K562 (cell line): ENCODE measurements around the gene EXOC3L2. TPM values are rescaled to one million over a fixed set of nuclear protein-coding genes. Genes with fewer than 3 reads are reported as not detected.
A peak's percentile ranks its signal among the peaks of the same experiment; 100 is the strongest.

Experiments used
- ARID2 ChIP-seq: fragments of 450-650 bp; IDR thresholded peaks from 2 replicates; pipeline ENCODE4 v1.6.1; 2017; ENCODE audit warnings: antibody characterized with exemption, mild to moderate bottlenecking
- CBFA2T2 ChIP-seq: fragments of 450-650 bp; conservative IDR thresholded peaks from 2 replicates; pipeline ENCODE4 v1.6.1; 2017; ENCODE audit warnings: mild to moderate bottlenecking
- CTBP1 ChIP-seq: fragments of 450-650 bp; IDR thresholded peaks from 2 replicates; pipeline ENCODE4 v1.6.1; 2016; ENCODE audit warnings: borderline replicate concordance
- FOXK2 ChIP-seq, 2 experiments: fragments of 450-650 bp; IDR thresholded peaks in 1 of 2; conservative IDR thresholded peaks in 1 of 2; 2 replicates each; pipeline ENCODE4 v1.6.1; 2016; ENCODE audit warnings: low read depth in 2 of 2, mild to moderate bottlenecking in 1 of 2
- HES1 ChIP-seq: fragments of 450-650 bp; IDR thresholded peaks from 2 replicates; pipeline ENCODE4 v1.6.1; 2016; ENCODE audit warnings: low read depth, mild to moderate bottlenecking, moderate library complexity
- MEIS2 ChIP-seq: fragments of 450-650 bp; IDR thresholded peaks from 2 replicates; pipeline ENCODE4 v1.6.1; 2014; ENCODE audit warnings: mild to moderate bottlenecking; ENCODE audit not compliant: partially characterized antibody
- MTF1 ChIP-seq: fragments of 250-450 bp; sonication (Bioruptor Pico); IDR thresholded peaks from 2 replicates; pipeline ENCODE4 v1.9.0; 2021; ENCODE audit warnings: moderate library complexity, mild to moderate bottlenecking, inconsistent platforms, borderline replicate concordance
- NR2C1 ChIP-seq, 2 experiments: fragments of 450-650 bp; IDR thresholded peaks; 2 replicates each; pipeline ENCODE4 v1.6.1; 2017; ENCODE audit warnings: mild to moderate bottlenecking in 2 of 2, antibody characterized with exemption in 1 of 2, inconsistent platforms in 1 of 2, missing compliant biosample characterization in 1 of 2, missing genetic modification characterization in 1 of 2
- NR2F6 ChIP-seq: fragments of 450-650 bp; formaldehyde crosslinking; IDR thresholded peaks from 2 replicates; pipeline ENCODE4 v1.4.0; 2020; ENCODE audit warnings: mild to moderate bottlenecking
- PML ChIP-seq: IDR thresholded peaks from 2 replicates; pipeline ENCODE4 v1.6.1; 2012; ENCODE audit warnings: low read length, inconsistent platforms
- PRDM10 ChIP-seq: fragments of 450-650 bp; IDR thresholded peaks from 2 replicates; pipeline ENCODE4 v1.6.1; 2018; ENCODE audit not compliant: partially characterized antibody
- RCOR1 ChIP-seq, 2 experiments: IDR thresholded peaks; 2 replicates each; pipeline ENCODE4 v1.6.1; 2012; ENCODE audit warnings: low read depth in 2 of 2, low read length in 2 of 2, borderline replicate concordance in 1 of 2, improper control_type of control experiment in 1 of 2
- SMARCB1 ChIP-seq: IDR thresholded peaks from 2 replicates; pipeline ENCODE4 v1.6.1; 2011; ENCODE audit warnings: improper control_type of control experiment, low read depth; ENCODE audit not compliant: insufficient read length
- SRF ChIP-seq, 2 experiments: fragments of 250-450, 450-650 bp in 1 of 2; sonication (Bioruptor Pico) in 1 of 2; sonication (generic) in 1 of 2; formaldehyde crosslinking; IDR thresholded peaks; 2 replicates each; pipeline versions ENCODE4 v1.5.0 to v1.5.1; 2020 to 2022; ENCODE audit warnings: mild to moderate bottlenecking in 1 of 2, missing genetic modification reagents in 1 of 2
- ZFP30 ChIP-seq: fragments of 250-450 bp; sonication (Bioruptor Pico); IDR thresholded peaks from 2 replicates; pipeline ENCODE4 v1.8.0; 2022; ENCODE audit warnings: moderate library complexity, mild to moderate bottlenecking, inconsistent platforms, borderline replicate concordance
- ZNF639 ChIP-seq, 2 experiments: fragments of 200-800 bp in 1 of 2; sonication (Bioruptor generic) in 1 of 2; sonication (generic) in 1 of 2; formaldehyde crosslinking in 1 of 2; IDR thresholded peaks in 1 of 2; conservative IDR thresholded peaks in 1 of 2; 2 replicates each; pipeline versions ENCODE4 v1.5.0 to v1.6.1; 2016 to 2020; ENCODE audit warnings: missing compliant biosample characterization in 1 of 2, missing genetic modification characterization in 1 of 2, missing genetic modification reagents in 1 of 2
- ZNF830 ChIP-seq: fragments of 250-450 bp; sonication (Bioruptor Pico); IDR thresholded peaks from 2 replicates; pipeline ENCODE4 v1.5.0; 2021; ENCODE audit warnings: mild to moderate bottlenecking
- polyA plus RNA-seq, 8 experiments: library from polyadenylated mRNA; depleted of rRNA in 4 of 8; stranded (reverse) in 5 of 8; unstranded in 3 of 8; fragments of >200 nt; fragmentation: Nextera tagmentation in 2 of 8; fragmentation: Illumina TruSeq in 1 of 8; extraction: Ambion mirVana in 2 of 8; extraction: Trizol in 1 of 8; gene quantifications; 2 replicates each; pipeline versions ENCODE4 v1.2.1 to v1.2.3, GENCODE V29; 2011 to 2014; ENCODE audit warnings: inconsistent platforms in 1 of 8, missing spikeins in 1 of 8
- total RNA-seq, 7 experiments: library from RNA; depleted of rRNA in 6 of 7; stranded (reverse); fragments of >200 nt in 6 of 7; fragmentation: Illumina TruSeq in 2 of 7; extraction: Trizol in 2 of 7; gene quantifications; 2 replicates each; pipeline versions ENCODE4 v1.2.1 to v1.2.3, GENCODE V29; 2011 to 2021; ENCODE audit warnings: low replicate concordance in 1 of 7
- TF ChIP-seq, protein P1 (sequence below): fragments of 250-450 bp; sonication (Bioruptor Pico); IDR thresholded peaks from 2 replicates; pipeline ENCODE4 v1.5.0; 2022; ENCODE audit warnings: mild to moderate bottlenecking

EXOC3L2 gene
- total and polyA plus RNA-seq, 9 of the 15 experiments (the other 6 are each of a cell fraction or from before 2014, with no cell fraction given): 0.31 to 19.0 (median 2.4) TPM

DNA sequence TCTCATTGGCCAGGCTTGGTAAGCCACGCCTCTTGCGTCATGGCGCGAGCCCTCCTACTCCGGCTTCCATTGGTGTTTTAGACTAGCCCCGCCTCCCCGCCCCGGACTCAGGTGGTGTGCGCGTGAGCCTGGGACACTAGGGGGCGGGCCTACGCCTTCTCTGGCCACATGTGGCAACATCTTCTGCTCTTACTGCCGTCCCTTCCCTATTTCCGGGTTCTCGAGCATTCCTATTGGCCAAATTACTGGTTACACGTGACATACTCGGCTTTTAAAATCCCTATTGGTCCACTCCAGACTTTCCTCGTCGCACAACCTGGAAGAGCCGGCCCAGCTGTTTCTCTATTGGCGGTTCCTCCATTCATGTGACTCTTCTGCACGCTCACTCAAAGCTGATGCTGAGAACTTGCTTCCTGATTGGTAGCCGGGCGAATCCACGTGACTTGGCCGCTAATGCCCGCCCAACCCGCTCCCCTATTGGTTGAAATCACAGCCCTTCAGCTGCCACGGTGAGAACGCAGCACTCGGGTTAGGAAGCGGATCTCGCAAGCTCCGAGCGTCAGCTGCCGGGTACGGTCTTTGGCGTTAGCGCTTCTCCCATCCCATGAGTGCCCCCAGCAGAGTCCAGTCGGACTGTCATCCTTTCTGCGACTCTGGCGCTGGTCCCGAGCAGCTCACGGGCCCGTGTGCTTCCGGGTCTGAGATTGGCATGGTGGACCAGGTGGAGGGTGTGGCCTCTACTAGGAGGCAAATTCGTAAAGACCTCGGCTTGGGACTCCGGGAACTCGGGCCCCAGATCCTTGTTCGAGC, 66.7 kb downstream of the EXOC3L2 start, which contains the start of gene BLOC1S3 (continued):
- TF ChIP-seq NR2F6 (CRISPR knock-in tag) (no peak), MEIS2 (peak; percentile 44), SMARCB1 (no peak), ZFP30 (CRISPR knock-in tag) (no peak), CBFA2T2 (peak; percentile 80), MTF1 (CRISPR knock-in tag) (no peak), ZNF639 (CRISPR knock-in tag; conservative IDR thresholded peaks at IDR 0.05 in 1 of 2, IDR thresholded peaks at IDR 0.05 in 1 of 2) (peak in 1 of 2 experiments; percentile 40; a peak in 1 of 4 replicates), PML (peak; percentile 44; the same call in 1 of the 2 replicates), RCOR1 (IDR thresholded peaks at IDR 0.05; ENCODE audit: borderline replicate concordance in 1 of 2, low read depth in 2 of 2, low read length in 2 of 2) (peak; percentile 9 to 48; a peak in 1 of 4 replicates), ARID2 (no peak), PRDM10 (peak; percentile 39), FOXK2 (conservative IDR thresholded peaks at IDR 0.05 in 1 of 2, IDR thresholded peaks at IDR 0.05 in 1 of 2; ENCODE audit: low read depth in 2 of 2) (peak; percentile 98 to 99), ZNF830 (CRISPR knock-in tag) (0 out of 2 replicates have a peak, but pooled peaks have one; percentile 54), CTBP1 (peak; percentile 82; the same call in 1 of the 2 replicates), HES1 (peak; percentile 67; the same call in 1 of the 2 replicates), SRF (CRISPR knock-in tag; IDR thresholded peaks at IDR 0.05) (peak in 1 of 2 experiments; percentile 63; a peak in 1 of 4 replicates), NR2C1 (IDR thresholded peaks at IDR 0.05) (peak; percentile 43; the same call in 1 of the 2 replicates), NR2C1 (tag; IDR thresholded peaks at IDR 0.05) (no peak)
- TF ChIP-seq, protein P1, sequence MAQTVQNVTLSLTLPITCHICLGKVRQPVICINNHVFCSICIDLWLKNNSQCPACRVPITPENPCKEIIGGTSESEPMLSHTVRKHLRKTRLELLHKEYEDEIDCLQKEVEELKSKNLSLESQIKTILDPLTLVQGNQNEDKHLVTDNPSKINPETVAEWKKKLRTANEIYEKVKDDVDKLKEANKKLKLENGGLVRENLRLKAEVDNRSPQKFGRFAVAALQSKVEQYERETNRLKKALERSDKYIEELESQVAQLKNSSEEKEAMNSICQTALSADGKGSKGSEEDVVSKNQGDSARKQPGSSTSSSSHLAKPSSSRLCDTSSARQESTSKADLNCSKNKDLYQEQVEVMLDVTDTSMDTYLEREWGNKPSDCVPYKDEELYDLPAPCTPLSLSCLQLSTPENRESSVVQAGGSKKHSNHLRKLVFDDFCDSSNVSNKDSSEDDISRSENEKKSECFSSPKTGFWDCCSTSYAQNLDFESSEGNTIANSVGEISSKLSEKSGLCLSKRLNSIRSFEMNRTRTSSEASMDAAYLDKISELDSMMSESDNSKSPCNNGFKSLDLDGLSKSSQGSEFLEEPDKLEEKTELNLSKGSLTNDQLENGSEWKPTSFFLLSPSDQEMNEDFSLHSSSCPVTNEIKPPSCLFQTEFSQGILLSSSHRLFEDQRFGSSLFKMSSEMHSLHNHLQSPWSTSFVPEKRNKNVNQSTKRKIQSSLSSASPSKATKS (CRISPR knock-in tag): no peak
